Mucosa of descending colon (tissue), 3 donors: ENCODE data around the gene PRKACB. TPM values are rescaled to one million over a fixed set of nuclear protein-coding genes. Genes with fewer than 3 reads are reported as not detected.

Source experiments
- ATAC-seq: fragments of 200-7000 bp; cut with Tn5 transposase; one replicate; pipeline ENCODE4 v1.9.1; 2020; ENCODE audit warnings: mild to moderate bottlenecking, moderate library complexity
- DNase-seq, 3 donors: peaks; one replicate each; pipeline ENCODE4 v3.0.0-alpha.2; 2020
- H3K36me3 ChIP-seq: fragments of 200-600 bp; one replicate; pipeline ENCODE4 v1.8.0; 2021; ENCODE audit warnings: low read depth, mild to moderate bottlenecking
- H3K4me1 ChIP-seq: fragments of 200-600 bp; one replicate; pipeline ENCODE4 v1.8.0; 2021; ENCODE audit warnings: low read depth, mild to moderate bottlenecking
- H3K4me3 ChIP-seq: fragments of 200-600 bp; one replicate; pipeline ENCODE4 v1.8.0; 2021; ENCODE audit warnings: mild to moderate bottlenecking
- H3K9me3 ChIP-seq: fragments of 200-600 bp; one replicate; pipeline ENCODE4 v1.8.0; 2021; ENCODE audit warnings: mild to moderate bottlenecking
- intact Hi-C, 2 donors: fragments of 100-400 bp; cut with DNase I in 1 of 2; cut with micrococcal nuclease in 1 of 2; formaldehyde crosslinking; loops; one replicate each; pipeline versions ENCODE4 v1.11.0 to v1.11.1; 2022; cut with DNase I, micrococcal nuclease
- total RNA-seq, 3 donors: library from RNA; stranded (reverse); fragmentation: NEBNext Ultra II Directional in 2 of 3; extraction: Animal tissue kit (Norgen Biotek cat#: 25700) in 2 of 3; gene quantifications; one replicate each; pipeline versions ENCODE4 v1.2.1 to v1.2.4, GENCODE V29; 2021 to 2023
- TF ChIP-seq, protein P1 (sequence below): fragments of 200-600 bp; IDR thresholded peaks from one replicate; pipeline ENCODE4 v1.8.0; 2022; ENCODE audit warnings: antibody characterized with exemption, mild to moderate bottlenecking
- donor health status: DM: no; HTN: no; CAD: no; lungs with moderate emphysema.
- donor health status: DM: no; HTN: no; CAD: no.
- donor health status: DM: no; HTN: yes; CAD: no.

Gene PRKACB
- total RNA-seq, 3 donors from 2014 or later = 91.0 to 155 (median 99.3) TPM

DNA sequence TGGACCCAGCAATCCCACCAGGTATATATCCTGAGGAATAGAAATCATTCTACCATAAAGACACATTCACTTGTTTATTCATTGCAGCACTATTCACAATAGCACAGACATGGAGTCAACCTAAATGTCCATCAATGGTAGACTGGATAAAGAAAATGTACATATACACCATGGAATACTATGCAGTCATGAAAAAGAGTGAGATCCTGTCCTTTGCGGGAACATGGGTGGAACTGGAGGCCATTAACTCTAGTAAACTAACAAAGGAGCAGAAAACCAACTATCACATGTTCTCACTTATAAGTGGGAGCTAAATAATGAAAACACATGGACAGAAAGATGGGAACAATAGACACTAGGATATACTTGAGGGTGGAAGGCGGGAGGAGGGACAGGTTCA lies 36.1 kb upstream of the PRKACB start:
- TF ChIP-seq, protein P1, sequence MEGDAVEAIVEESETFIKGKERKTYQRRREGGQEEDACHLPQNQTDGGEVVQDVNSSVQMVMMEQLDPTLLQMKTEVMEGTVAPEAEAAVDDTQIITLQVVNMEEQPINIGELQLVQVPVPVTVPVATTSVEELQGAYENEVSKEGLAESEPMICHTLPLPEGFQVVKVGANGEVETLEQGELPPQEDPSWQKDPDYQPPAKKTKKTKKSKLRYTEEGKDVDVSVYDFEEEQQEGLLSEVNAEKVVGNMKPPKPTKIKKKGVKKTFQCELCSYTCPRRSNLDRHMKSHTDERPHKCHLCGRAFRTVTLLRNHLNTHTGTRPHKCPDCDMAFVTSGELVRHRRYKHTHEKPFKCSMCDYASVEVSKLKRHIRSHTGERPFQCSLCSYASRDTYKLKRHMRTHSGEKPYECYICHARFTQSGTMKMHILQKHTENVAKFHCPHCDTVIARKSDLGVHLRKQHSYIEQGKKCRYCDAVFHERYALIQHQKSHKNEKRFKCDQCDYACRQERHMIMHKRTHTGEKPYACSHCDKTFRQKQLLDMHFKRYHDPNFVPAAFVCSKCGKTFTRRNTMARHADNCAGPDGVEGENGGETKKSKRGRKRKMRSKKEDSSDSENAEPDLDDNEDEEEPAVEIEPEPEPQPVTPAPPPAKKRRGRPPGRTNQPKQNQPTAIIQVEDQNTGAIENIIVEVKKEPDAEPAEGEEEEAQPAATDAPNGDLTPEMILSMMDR = no peak
- ATAC-seq (no peak), DNase-seq (no peak)
- intact Hi-C loops = no loop called here
- Histone ChIP-seq H3K4me1 (no peaks in the 10 kb centered on the region), H3K9me3 (no peaks in the 10 kb centered on the region), H3K4me3 (no peak overlapping the region), H3K36me3 (no peaks in the 10 kb centered on the region)

DNA sequence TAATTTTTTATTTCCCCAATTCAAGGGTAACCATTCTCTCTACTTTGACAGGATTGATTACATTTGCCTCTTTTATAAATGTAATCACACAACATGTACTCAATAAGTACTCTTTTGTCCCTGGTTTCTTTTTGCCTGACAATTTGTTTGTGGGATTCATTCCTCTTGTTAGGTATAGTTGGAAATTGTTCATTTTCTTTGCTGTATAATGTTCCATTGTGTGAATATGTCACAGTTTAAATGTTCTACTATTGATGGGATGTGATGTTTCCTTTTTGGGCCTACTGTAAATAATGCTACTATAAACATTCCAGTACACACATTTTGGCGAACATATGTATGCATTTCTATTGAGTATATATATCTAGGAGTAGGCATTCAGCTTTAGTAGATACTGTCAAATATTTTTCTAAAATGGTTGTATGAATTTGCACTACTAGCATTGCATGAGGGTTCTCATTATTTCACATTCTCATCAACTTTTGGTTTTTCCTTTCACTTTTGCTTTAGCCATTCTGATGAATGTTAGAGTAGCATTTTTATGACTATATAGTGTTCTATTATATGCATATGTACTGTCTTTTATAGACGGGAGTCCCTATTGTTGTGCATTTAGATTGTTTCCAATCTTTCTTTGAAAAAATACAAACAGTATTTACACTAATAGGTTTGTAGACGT lies 35.0 kb upstream of the PRKACB start:
- DNase-seq (no peak), ATAC-seq (no peak)
- no peaks in the 10 kb centered on the region for H3K4me1 ChIP-seq
- intact Hi-C loops = no loop called here
- TF ChIP-seq, protein P1 = no peak
- no peak overlapping the region for H3K4me3 ChIP-seq
- no peaks in the 10 kb centered on the region for H3K9me3 ChIP-seq
- H3K36me3 ChIP-seq = no peaks in the 10 kb centered on the region

GRCh38 chr1:84110629-84111028 lies 33.4 kb upstream of the PRKACB start:
- Histone ChIP-seq H3K4me1 (no peaks in the 10 kb centered on the region), H3K4me3 (no peak overlapping the region), H3K36me3 (no peaks in the 10 kb centered on the region), H3K9me3 (no peaks in the 10 kb centered on the region)
- DNase-seq = no peak
- ATAC-seq = no peak
- intact Hi-C loops = no loop called here
- TF ChIP-seq, protein P1 = no peak

DNA sequence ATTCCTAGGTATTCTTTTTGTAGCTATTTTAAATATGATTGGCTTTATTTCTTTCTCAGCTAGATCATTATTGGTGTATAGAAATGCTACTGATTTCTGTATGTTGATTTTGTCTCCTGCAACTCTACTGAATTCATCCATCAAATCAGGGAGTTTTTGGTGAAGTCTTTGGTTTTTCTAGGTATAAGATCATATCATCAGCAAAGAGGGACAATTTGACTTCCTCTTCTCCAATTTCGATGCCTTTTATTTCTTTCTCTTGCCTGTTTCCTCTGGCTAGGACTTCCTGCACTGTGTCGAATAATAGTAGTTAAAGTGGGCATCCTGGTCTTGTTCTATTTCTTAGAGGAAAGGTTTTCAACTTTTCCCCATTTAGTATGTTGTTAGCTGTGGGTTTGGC lies 27.5 kb upstream of the PRKACB start:
- H3K36me3 ChIP-seq = no peaks in the 10 kb centered on the region
- H3K4me1 ChIP-seq = no peaks in the 10 kb centered on the region
- TF ChIP-seq, protein P1 = no peak
- DNase-seq (no peak), ATAC-seq (no peak)
- no peaks in the 10 kb centered on the region for H3K9me3 ChIP-seq
- H3K4me3 ChIP-seq = no peak overlapping the region
- intact Hi-C loops = no loop called here

GRCh38 chr1:84117868-84118267 lies 26.2 kb upstream of the PRKACB start:
- no peak for ATAC-seq
- Histone ChIP-seq H3K36me3 (no peaks in the 10 kb centered on the region), H3K9me3 (no peaks in the 10 kb centered on the region), H3K4me3 (no peak overlapping the region), H3K4me1 (no peaks in the 10 kb centered on the region)
- intact Hi-C loops = no loop called here
- TF ChIP-seq, protein P1 = no peak
- no peak for DNase-seq
